ENCODE measurements around the gene FAM222A.
A peak's percentile ranks its signal among the peaks of the same experiment; 100 is the strongest.

FAM222A gene

GRCh38 chr12:109713187-109714070, at the start of gene FAM222A:
TSS of gene FAM222A (plus strand) at chr12:109713825. CDS start at chr12:109744147, 30,322 bp downstream.
- peak; percentile 85 for DNase-seq (ENCODE audit: low read depth)
- H3K4me3 ChIP-seq (ENCODE audit: low read depth, low read length): peak within 1 kb of the TSS; percentile 53

GRCh38 chr12:109664402-109664801, 49.2 kb upstream of the FAM222A start:
- DNase-seq (ENCODE audit: low read depth): no peak
- H3K4me3 ChIP-seq (ENCODE audit: low read depth, low read length): no peak overlapping the region

- no peak for DNase-seq (ENCODE audit: low read depth)
- no peak overlapping the region for H3K4me3 ChIP-seq (ENCODE audit: low read depth, low read length)
These were observed 47.6 kb upstream of the FAM222A start for GRCh38 chr12:109666068-109666467.

- H3K4me3 ChIP-seq (ENCODE audit: low read depth, low read length): no peak overlapping the region
- no peak for DNase-seq (ENCODE audit: low read depth)
These were observed 42.9 kb upstream of the FAM222A start for GRCh38 chr12:109670731-109671130.

GRCh38 chr12:109671502-109671901, 42.1 kb upstream of the FAM222A start:
- DNase-seq (ENCODE audit: low read depth): no peak

DNA sequence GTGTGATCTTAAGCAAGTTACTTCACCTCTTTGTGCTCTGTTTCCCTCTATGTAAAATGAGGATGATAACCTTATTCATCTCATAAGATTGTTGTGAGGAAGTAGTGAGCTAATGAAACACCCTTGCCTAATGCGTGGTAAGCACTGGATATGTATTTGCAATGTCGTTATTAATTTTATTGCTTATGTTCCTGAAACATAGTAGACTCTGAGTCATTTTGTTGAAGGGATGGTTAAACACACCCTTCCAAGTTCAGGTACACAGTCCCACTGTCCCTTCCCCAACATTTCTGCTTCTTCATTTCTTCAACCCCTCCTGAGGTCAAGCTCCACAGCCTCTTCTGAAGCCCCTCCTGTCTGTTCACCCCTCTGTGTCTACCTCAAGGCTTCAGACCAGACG, 40.2 kb upstream of the FAM222A start:
- DNase-seq (ENCODE audit: low read depth): no peak
- no peak overlapping the region for H3K4me3 ChIP-seq (ENCODE audit: low read depth, low read length)

More at GRCh38 chr12:109671502-109671901, 42.1 kb upstream of the FAM222A start:
- no peak overlapping the region for H3K4me3 ChIP-seq (ENCODE audit: low read depth, low read length)

DNA sequence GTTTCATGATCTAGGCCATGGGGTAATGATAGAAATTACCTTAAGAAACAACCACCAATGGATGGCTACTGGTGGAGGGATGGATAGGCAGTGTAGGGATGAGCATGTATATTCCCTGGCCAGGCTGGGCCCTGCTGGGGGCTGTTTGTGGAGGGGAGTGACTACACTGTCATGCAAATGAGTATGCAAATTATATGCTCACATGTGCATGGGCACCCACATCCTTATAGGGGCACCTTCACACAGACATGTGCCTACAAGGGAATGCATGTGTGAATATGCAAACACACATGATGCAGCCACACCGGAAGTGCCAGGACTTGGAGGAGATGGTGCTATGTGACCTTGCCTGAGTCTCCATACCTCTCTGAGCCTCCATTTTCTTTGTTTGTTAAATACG, 39.7 kb upstream of the FAM222A start:
- no peak overlapping the region for H3K4me3 ChIP-seq (ENCODE audit: low read depth, low read length)
- no peak for DNase-seq (ENCODE audit: low read depth)

DNA sequence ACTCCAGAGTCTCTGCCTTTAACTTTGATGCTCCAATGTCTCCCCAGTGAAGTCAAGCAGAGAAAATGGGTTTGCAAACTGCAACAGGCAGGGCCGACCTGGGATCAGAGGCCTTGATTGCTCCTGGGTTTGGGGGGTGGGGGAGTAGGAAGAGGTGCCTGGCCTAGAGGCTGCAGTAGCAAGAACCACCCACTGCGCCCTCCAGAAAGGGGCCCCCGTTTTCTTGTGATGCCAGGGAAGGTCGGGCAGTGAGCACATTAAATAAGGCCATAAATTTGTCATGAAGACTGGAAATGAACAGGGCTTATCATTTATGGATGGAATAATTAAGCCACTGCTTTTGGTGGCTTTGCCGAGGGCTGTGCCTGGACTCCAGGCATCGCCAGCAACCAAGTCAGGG, 38.2 kb upstream of the FAM222A start:
- no peak overlapping the region for H3K4me3 ChIP-seq (ENCODE audit: low read depth, low read length)
- no peak for DNase-seq (ENCODE audit: low read depth)

DNA sequence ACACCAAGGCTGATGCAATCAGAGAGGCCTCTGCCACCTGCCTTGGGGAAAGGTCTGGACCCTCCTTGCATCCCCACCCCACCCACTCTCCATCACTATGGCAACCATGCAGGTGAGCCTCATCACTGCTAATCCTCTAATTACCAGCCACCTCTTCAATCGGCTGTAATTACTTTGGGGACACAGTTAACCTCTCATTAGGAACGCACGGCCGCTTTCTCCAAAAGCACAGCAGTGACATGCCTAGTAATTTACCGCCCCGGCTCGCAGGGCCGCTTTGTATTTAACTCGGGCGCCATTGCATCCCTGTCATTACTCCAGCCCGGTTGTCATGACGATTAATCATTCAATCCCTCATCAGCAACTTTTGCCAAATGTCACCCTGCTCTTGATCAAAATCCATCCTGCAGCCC, 36.3 kb upstream of the FAM222A start:
- no peak overlapping the region for H3K4me3 ChIP-seq (ENCODE audit: low read depth, low read length)
- no peak for DNase-seq (ENCODE audit: low read depth)

DNA sequence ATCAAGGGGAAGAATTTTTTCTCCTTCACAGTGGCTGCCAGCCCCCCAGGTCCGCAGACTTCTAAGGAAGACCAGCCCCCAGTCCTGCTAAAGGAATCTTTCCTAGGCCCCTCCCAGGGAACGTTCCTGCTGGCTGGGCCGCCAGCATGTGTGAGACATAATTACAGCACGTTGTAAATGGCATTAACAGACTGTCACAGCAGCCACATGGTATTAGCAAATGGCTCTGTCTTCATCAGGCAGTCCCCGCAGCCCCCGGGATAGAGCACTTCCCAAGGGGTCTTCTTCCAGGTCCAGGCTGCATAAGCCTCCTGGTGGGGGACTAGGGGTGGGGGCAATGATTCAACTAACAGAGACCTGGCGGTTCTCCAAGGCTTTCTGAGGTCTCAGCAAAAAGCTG, 34.9 kb upstream of the FAM222A start:
- no peak overlapping the region for H3K4me3 ChIP-seq (ENCODE audit: low read depth, low read length)

GRCh38 chr12:109679501-109680263, 33.9 kb upstream of the FAM222A start:
- no peak overlapping the region for H3K4me3 ChIP-seq (ENCODE audit: low read depth, low read length)
- DNase-seq (ENCODE audit: low read depth): no peak

More for the DNA sequence above, 34.9 kb upstream of the FAM222A start:
- DNase-seq (ENCODE audit: low read depth): no peak

DNA sequence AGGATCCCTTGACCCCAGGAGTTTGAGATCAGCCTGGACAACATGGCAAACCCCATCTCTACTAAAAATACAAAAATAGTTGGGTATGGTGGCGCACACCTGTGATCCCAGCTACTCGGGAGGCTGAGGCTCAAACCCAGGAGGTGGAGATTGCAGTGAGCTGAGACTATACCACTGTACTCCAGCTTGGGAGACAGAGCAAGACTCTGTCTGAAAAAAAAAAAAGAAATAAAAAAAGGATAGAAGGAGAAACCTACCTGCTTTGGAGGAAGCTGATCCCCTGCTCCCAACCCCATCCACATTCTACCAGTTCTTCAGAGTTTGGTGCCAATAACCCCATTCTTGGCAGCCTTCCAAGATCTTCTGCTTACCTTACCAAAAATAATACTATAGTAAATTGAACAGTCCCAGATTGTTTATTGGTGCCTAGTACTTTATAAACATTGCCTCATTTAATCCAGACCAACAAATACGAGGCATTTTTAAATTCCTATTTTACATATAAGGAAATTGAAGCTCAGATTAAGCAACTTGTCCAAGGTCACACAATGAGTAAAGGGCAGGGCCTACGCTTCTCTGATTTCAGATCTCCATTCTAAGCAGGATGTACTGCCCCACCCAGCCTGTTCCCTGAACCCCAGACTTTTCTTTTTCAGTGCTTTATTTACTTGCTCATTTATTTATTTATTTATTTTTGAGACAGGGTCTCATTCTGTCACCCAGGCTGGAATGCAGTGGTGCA, 33.2 kb upstream of the FAM222A start:
- DNase-seq (ENCODE audit: low read depth): no peak
- no peak overlapping the region for H3K4me3 ChIP-seq (ENCODE audit: low read depth, low read length)

GRCh38 chr12:109681986-109682707, 31.5 kb upstream of the FAM222A start:
- H3K4me3 ChIP-seq (ENCODE audit: low read depth, low read length): no peak overlapping the region
- DNase-seq (ENCODE audit: low read depth): no peak

- DNase-seq (ENCODE audit: low read depth): no peak
- H3K4me3 ChIP-seq (ENCODE audit: low read depth, low read length): no peak overlapping the region
These were observed 30.9 kb upstream of the FAM222A start for GRCh38 chr12:109682708-109683060.

DNA sequence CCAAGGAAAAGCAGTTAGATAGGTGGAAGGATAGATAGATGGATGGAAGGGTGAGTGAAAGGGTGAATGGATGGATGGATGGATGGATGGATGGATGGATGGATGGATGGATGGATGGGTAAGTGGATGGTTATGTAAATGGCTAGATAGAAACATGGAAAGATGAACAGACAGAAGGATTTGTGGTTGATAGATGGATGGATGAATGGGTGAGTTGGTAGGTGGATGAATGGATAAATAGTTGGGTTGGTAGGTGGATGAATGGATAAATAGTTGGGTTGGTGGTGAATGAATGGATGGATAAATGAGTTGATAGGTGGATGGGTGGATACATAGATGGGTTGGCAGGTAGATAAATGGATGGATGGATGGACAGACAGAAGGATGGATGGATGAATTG, 30.3 kb upstream of the FAM222A start:
- no peak overlapping the region for H3K4me3 ChIP-seq (ENCODE audit: low read depth, low read length)
- DNase-seq (ENCODE audit: low read depth): no peak

DNA sequence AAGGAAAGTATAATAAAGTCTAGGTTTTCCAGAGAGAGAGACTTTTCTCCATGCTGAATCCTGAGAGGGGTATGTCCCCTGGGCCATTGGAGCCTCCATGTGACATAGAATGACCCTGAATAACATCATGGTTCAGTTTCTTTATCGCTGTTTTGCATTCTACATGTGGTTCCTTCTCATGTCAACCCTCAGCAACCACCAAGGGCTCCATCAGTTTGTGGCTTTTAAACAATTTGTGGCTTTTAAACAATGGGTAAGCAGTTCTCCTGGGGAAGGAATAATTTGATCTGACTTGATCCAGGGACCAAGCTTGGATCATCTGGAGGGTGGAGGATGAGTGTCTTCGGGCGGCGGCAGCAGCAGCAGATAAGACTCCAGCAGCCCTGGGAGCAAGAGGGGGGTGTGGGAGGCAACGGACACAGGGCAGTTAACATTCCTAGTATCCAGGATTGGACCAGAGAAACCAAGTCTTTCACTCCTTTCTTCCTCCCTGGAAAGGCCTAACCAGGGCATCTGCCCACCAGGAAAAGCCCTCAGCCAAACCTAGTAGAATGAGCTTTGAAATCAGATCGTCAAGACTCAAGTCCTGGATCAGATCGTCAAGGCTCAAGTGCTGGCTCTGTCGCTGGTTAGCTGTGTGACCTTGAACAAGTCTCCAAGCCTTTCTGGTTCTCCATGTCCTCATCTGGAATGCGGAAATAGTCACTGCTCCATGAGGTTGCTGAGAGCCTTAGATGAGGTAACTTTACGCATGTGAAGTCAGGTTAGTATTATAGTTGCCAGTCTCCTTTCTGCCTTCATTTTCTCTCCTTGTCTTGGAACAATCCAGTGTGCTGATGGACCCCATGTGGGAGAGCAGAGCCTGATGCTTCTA, 27.8 kb upstream of the FAM222A start:
- H3K4me3 ChIP-seq (ENCODE audit: low read depth, low read length): no peak overlapping the region

DNA sequence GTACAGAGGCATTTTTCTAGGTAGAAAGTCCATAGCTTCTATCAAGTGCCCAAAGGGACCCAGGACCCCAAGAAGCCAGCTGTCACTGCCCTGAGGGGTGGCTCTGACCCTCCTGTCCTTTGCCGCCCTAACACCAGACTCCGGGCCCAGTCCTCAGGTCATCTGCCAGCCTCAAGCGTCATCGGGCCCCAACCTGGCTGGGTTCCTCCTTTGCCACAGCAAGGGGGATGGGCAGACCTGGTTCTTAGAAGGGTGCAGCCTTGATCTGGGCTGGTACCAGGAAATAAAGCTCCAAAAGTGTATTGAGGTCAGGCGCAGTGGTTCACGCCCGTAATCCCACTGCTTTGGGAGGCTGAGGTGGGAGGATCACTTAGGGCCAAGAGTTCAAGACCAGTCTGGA, 27.1 kb upstream of the FAM222A start:
- no peak overlapping the region for H3K4me3 ChIP-seq (ENCODE audit: low read depth, low read length)
- DNase-seq (ENCODE audit: low read depth): no peak

More for the DNA sequence above, 27.8 kb upstream of the FAM222A start:
- no peak for DNase-seq (ENCODE audit: low read depth)

DNA sequence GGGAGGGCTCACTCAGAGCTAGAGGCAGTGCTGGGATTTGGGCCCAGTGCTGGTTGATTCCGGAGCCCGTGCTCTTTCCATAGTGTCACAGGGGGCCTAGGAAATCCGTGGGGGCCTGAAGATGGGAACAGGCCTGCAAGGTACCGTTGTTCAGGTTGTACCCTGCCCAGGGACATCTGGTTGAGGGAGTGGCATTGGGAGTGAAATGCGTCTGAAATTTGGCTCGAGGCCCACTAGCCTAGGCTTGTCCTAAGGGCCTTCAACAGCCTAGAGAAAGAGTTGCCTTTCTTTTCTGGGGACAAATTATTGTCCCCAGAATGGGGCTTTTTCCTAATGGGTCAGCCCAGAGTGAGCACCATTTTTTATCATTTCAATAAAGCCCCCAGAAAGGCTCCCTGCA, 26.4 kb upstream of the FAM222A start:
- no peak for DNase-seq (ENCODE audit: low read depth)
- H3K4me3 ChIP-seq (ENCODE audit: low read depth, low read length): no peak overlapping the region
